Thyroid gland (tissue), 4 donors: ENCODE data around the gene CCDC197. TPM values are rescaled to one million over a fixed set of nuclear protein-coding genes. Genes with fewer than 3 reads are reported as not detected.

Source experiments
- DNase-seq, 2 donors: peaks; one replicate each; pipeline ENCODE4 v3.0.0-alpha.2; 2019
- H3K27ac ChIP-seq, 3 donors: fragments of 200-600 bp; sonication (generic); 1 replicate in 2 of 3; 2 replicates in 1 of 3; pipeline ENCODE4 v1.5.1; 2016 to 2019; ENCODE audit warnings: mild to moderate bottlenecking in 1 of 3, moderate library complexity in 1 of 3
- H3K27me3 ChIP-seq: fragments of 200-600 bp; sonication (generic); one replicate; pipeline ENCODE4 v1.5.1; 2019
- H3K36me3 ChIP-seq, 2 donors: fragments of 200-600 bp; sonication (generic); one replicate each; pipeline ENCODE4 v1.5.1; 2016 to 2019
- H3K4me1 ChIP-seq, 2 donors: fragments of 200-600 bp; sonication (generic); one replicate each; pipeline ENCODE4 v1.5.1; 2017 to 2019
- H3K4me3 ChIP-seq, 3 donors: fragments of 200-600 bp; sonication (generic); replicated peaks in 1 of 3; 1 replicate in 2 of 3; 2 replicates in 1 of 3; pipeline ENCODE4 v1.5.1; 2016; ENCODE audit warnings: mild to moderate bottlenecking in 1 of 3
- H3K9me3 ChIP-seq: fragments of 200-600 bp; sonication (generic); one replicate; pipeline ENCODE4 v1.5.1; 2017
- POLR2A ChIP-seq, 2 donors: fragments of 450-650 bp; IDR thresholded peaks; one replicate each; pipeline ENCODE4 v1.6.1; 2017; ENCODE audit warnings: antibody characterized with exemption in 2 of 2, mild to moderate bottlenecking in 2 of 2, moderate library complexity in 1 of 2
- WGBS, 2 donors: methylation state at CpG; one replicate each; pipeline ENCODE4 v1.1.5; 2017; 5-methylcytosine and 5-hydroxymethylcytosine counted together
- intact Hi-C: fragments of 100-400 bp; cut with DNase I; formaldehyde crosslinking; loops from one replicate; pipeline ENCODE4 v1.15.1; 2023
- total RNA-seq, 4 donors: library from RNA; depleted of rRNA; stranded (reverse); fragments of >200 nt; gene quantifications; one replicate each; pipeline ENCODE4 v1.2.3, GENCODE V29; 2016
- TF ChIP-seq, protein P1 (sequence below), 6 experiments: fragments of 200-600 bp in 3 of 6; fragments of 450-650 bp in 3 of 6; sonication (generic) in 3 of 6; IDR thresholded peaks; one replicate each; pipeline ENCODE4 v1.5.1; 2016 to 2019; ENCODE audit warnings: antibody characterized with exemption in 6 of 6, mild to moderate bottlenecking in 2 of 6, inconsistent platforms in 1 of 6, moderate library complexity in 1 of 6

Gene CCDC197
- total RNA-seq, 4 donors from 2014 or later = not detected

DNA sequence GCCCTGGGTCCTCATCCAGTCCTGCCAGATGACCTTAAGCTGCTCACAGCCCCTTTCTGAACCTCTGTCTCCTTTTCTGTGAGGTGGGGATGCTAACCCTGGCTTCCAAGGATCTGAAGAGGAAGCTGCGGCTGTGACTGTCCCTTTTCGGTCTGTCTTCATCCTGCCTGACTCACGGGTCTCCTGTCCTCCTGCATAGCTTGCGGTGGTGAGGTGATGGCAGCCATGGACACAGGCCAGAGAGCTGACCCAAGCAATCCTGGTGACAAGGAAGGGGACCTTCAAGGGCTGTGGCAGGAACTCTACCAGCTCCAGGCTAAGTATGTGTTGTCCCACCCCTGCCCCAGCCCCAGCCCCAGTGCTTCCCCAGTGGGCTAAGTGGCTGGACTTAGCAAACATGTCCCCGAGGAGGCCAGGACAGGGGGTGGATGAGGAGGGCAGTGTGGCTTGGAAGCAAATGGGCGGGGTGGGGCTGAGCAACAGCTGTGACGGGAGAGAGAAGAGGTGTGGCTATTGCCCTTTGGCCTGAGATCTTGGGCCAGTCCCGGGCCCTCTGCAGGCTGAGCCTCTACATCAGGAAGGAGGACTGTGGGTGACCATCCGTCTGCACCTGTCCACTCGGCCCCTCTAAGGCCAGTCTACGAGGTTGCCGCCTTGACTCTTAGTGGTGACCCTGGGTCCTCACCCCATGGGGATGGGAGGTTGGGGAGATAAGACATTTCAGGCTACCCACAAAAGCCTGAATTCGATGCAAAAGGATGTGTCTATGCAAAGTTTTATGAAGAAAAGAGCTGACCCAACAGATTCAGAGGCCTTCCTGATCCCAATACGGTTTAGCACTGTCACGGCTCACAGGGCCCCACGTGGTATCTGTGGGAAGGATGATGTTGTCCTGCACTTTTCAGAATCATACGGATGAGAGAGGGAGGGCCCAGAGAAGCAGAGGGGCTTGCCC, 1.1 kb downstream of the CCDC197 start:
- no peak for DNase-seq
- Histone ChIP-seq H3K4me1 (peaks cover 0 to 4% of the 10 kb centered on the region in 2 donors), H3K4me3 (no peak overlapping the region), H3K9me3 (no peaks in the 10 kb centered on the region), H3K27ac (no peak overlapping the region), H3K36me3 (no peaks in the 10 kb centered on the region), H3K27me3 (no peaks in the 10 kb centered on the region)
- WGBS, 2 donors = 82 to 88% methylated on average over 17 of the region's 17 CpGs
- no peak for TF ChIP-seq POLR2A (IDR thresholded peaks at IDR 0.05)
- TF ChIP-seq, protein P1, sequence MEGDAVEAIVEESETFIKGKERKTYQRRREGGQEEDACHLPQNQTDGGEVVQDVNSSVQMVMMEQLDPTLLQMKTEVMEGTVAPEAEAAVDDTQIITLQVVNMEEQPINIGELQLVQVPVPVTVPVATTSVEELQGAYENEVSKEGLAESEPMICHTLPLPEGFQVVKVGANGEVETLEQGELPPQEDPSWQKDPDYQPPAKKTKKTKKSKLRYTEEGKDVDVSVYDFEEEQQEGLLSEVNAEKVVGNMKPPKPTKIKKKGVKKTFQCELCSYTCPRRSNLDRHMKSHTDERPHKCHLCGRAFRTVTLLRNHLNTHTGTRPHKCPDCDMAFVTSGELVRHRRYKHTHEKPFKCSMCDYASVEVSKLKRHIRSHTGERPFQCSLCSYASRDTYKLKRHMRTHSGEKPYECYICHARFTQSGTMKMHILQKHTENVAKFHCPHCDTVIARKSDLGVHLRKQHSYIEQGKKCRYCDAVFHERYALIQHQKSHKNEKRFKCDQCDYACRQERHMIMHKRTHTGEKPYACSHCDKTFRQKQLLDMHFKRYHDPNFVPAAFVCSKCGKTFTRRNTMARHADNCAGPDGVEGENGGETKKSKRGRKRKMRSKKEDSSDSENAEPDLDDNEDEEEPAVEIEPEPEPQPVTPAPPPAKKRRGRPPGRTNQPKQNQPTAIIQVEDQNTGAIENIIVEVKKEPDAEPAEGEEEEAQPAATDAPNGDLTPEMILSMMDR (IDR thresholded peaks at IDR 0.05) = no peak
- intact Hi-C loops = no loop called here

DNA sequence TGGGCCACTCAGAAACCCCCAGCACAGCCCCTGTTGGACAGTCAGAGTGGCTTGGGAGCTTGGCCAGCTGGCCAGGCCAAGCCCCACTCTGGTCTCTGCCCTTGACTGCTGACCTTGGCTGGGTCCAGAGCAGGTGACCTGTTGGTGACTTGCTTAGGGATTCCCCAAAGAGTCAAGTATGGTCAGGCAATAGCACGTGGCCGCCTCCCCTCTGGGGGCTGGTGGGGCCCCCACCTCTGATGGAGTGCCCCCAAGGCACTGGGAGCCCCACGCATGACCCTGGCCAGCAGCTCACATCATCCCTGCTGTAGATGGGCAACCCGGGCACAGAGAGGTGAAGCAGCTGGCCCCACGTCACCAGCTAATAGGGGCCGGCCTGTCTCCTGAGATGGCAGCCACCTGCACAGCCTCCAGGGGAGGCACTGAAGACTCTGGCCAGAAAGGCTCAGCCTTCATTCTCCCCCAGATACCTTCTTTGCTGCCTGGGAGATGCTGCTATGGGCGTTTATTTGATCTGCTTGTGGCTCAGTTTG, 1.8 kb downstream of the CCDC197 start:
- Histone ChIP-seq H3K27me3 (no peaks in the 10 kb centered on the region), H3K36me3 (no peaks in the 10 kb centered on the region), H3K4me3 (no peak overlapping the region), H3K4me1 (peaks cover 0 to 4% of the 10 kb centered on the region in 2 donors), H3K27ac (no peak overlapping the region), H3K9me3 (no peaks in the 10 kb centered on the region)
- no peak for DNase-seq
- no peak for TF ChIP-seq POLR2A (IDR thresholded peaks at IDR 0.05)
- TF ChIP-seq, protein P1 (IDR thresholded peaks at IDR 0.05) = no peak
- intact Hi-C loops = no loop called here
- 75 to 80% methylated on average over 2 of the region's 7 CpGs for WGBS, 2 donors

DNA sequence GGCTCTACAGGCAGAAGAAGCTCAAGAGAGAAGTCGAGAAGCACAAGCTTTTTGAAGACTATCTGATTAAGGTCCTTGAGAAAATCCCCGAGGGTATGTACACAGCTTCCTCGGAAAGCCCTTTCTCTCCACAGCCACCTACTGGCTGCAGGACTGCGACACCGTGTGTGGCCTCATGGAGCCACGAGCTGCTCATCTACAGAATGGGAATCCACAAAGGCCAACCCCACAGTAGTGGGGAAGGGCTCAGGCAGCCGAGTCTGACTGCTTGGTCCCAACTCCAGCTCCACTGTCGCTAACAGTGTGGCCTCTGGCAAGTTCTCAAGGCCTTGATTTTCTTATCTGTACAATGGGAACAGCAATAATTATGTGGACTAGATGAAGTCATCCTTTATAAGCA, 2.5 kb downstream of the CCDC197 start:
- WGBS, 2 donors = 67 to 74% methylated on average over 8 of the region's 8 CpGs
- no peak for DNase-seq

DNA sequence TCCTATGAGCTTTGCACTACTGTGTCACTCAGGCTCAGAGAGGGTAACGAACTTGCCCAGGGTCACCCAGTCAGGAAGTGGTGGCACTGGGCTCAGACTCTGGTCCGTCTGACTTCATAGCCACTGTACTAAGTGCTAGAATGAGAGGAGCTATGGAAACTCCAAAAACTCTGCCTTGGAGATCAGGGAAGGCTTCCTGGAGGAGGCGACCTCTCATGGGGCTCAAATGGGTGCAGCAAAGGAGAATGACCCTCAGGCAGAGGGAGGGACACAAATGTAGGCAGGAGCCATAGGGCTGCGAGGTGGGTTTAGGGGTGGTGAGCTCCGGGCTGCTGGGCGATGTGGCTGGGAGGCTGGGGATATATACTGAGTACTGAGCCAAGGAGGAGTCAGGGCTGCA, 3.2 kb downstream of the CCDC197 start:
- WGBS, 2 donors = 89 to 90% methylated on average over 6 of the region's 6 CpGs
- TF ChIP-seq POLR2A (IDR thresholded peaks at IDR 0.05) = no peak
- TF ChIP-seq, protein P1 (IDR thresholded peaks at IDR 0.05) = no peak

More for the DNA sequence above, 2.5 kb downstream of the CCDC197 start:
- no peak overlapping the region for H3K4me3 ChIP-seq
- H3K27me3 ChIP-seq = no peaks in the 10 kb centered on the region
- no peaks in the 10 kb centered on the region for H3K36me3 ChIP-seq
- H3K9me3 ChIP-seq = no peaks in the 10 kb centered on the region
- H3K4me1 ChIP-seq = peaks cover 0 to 4% of the 10 kb centered on the region in 2 donors
- no peak overlapping the region for H3K27ac ChIP-seq
- intact Hi-C loops = no loop called here
- TF ChIP-seq POLR2A (IDR thresholded peaks at IDR 0.05) = no peak
- TF ChIP-seq, protein P1 (IDR thresholded peaks at IDR 0.05) = no peak

DNA sequence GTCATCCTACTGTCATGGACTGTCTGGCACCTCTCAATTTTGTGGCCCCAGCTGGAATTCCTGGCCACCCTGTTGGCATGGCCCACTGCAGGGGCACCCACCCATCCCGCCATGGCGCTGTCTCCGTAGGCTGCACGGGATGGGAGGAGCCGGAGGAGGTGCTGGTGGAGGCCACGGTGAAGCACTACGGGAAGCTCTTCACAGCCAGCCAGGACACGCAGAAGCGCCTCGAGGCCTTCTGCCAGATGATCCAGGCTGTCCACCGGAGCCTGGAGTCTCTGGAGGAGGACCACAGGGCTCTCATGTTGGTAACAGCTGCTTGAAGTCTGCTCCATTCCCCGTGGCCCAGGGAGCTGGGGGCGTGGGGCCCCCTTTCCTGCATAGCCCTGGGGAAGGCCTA, 3.9 kb downstream of the CCDC197 start:
- no peak overlapping the region for H3K4me3 ChIP-seq
- intact Hi-C loops = loop anchor here (2.0 kb wide), 1 partner anchor 60 kb away; no protein-coding TSS in a partner anchor

More for the DNA sequence above, 3.2 kb downstream of the CCDC197 start:
- H3K36me3 ChIP-seq = no peaks in the 10 kb centered on the region
- DNase-seq = no peak
- no peaks in the 10 kb centered on the region for H3K9me3 ChIP-seq
- no peak overlapping the region for H3K27ac ChIP-seq
- H3K4me1 ChIP-seq = peaks cover 0 to 4% of the 10 kb centered on the region in 2 donors
- no peaks in the 10 kb centered on the region for H3K27me3 ChIP-seq
- no peak overlapping the region for H3K4me3 ChIP-seq
- intact Hi-C loops = loop anchor here (2.0 kb wide), 1 partner anchor 59 kb away; no protein-coding TSS in a partner anchor

More for the DNA sequence above, 3.9 kb downstream of the CCDC197 start:
- no peak overlapping the region for H3K27ac ChIP-seq
- DNase-seq = no peak
- no peak for TF ChIP-seq POLR2A (IDR thresholded peaks at IDR 0.05)
- TF ChIP-seq, protein P1 (IDR thresholded peaks at IDR 0.05) = no peak
- H3K4me1 ChIP-seq = peaks cover 0 to 4% of the 10 kb centered on the region in 2 donors
- no peaks in the 10 kb centered on the region for H3K36me3 ChIP-seq
- no peaks in the 10 kb centered on the region for H3K27me3 ChIP-seq
- no peaks in the 10 kb centered on the region for H3K9me3 ChIP-seq
- WGBS, 2 donors = 71% methylated on average over 11 of the region's 13 CpGs; no CpG with 5 or more reads in 1 of the 2 donors
